Muscle layer of duodenum (tissue), 2 donors: Measurements from ENCODE around the gene AQP9.

Source experiments
- H3K27ac ChIP-seq: one replicate; pipeline ENCODE4 v1.7.0; 2013; ENCODE audit warnings: mild to moderate bottlenecking, low read length
- H3K27me3 ChIP-seq: one replicate; pipeline ENCODE4 v1.7.0; 2013; ENCODE audit warnings: low read depth, mild to moderate bottlenecking, control low read depth, low read length
- H3K36me3 ChIP-seq, 2 donors: one replicate each; pipeline ENCODE4 v1.7.0; 2013; ENCODE audit warnings: low read length in 2 of 2, control low read depth in 1 of 2, mild to moderate bottlenecking in 1 of 2; ENCODE audit not compliant: insufficient read depth in 2 of 2, control insufficient read depth in 1 of 2
- H3K4me1 ChIP-seq, 2 donors: one replicate each; pipeline ENCODE4 v1.7.0; 2013; ENCODE audit warnings: low read length in 2 of 2, mild to moderate bottlenecking in 2 of 2, control low read depth in 1 of 2, moderate library complexity in 1 of 2; ENCODE audit not compliant: insufficient read depth in 2 of 2, control insufficient read depth in 1 of 2
- H3K4me3 ChIP-seq, 2 donors: one replicate each; pipeline ENCODE4 v1.7.0; 2013; ENCODE audit warnings: low read length in 2 of 2, low read depth in 1 of 2, mild to moderate bottlenecking in 1 of 2
- H3K9me3 ChIP-seq, 2 donors: one replicate each; pipeline ENCODE4 v1.7.0; 2013; ENCODE audit warnings: low read length in 2 of 2, control low read depth in 1 of 2, mild to moderate bottlenecking in 1 of 2; ENCODE audit not compliant: control insufficient read depth in 1 of 2
- donor health status: healthy.

The AQP9 gene

GRCh38 chr15:58229297-58229768 is 91.2 kb downstream of the AQP9 start:
- Histone ChIP-seq H3K27me3 (no peaks in the 10 kb centered on the region), H3K36me3 (no peaks in the 10 kb centered on the region), H3K27ac (no peak overlapping the region), H3K9me3 (no peaks in the 10 kb centered on the region), H3K4me1 (peaks cover 0 to 7% of the 10 kb centered on the region in 2 donors), H3K4me3 (no peak overlapping the region)

- H3K9me3 ChIP-seq, result no peaks in the 10 kb centered on the region
- H3K4me1 ChIP-seq, result peaks cover 0 to 7% of the 10 kb centered on the region in 2 donors
- no peaks in the 10 kb centered on the region for H3K36me3 ChIP-seq
- H3K4me3 ChIP-seq, result no peak overlapping the region
- H3K27ac ChIP-seq, result no peak overlapping the region
- H3K27me3 ChIP-seq, result no peaks in the 10 kb centered on the region
Measured at GRCh38 chr15:58232281-58233065, 94.3 kb downstream of the AQP9 start.

- H3K4me1 ChIP-seq, result peaks cover 0 to 7% of the 10 kb centered on the region in 2 donors
- H3K36me3 ChIP-seq, result no peaks in the 10 kb centered on the region
- H3K4me3 ChIP-seq, result no peak overlapping the region
- H3K27me3 ChIP-seq, result no peaks in the 10 kb centered on the region
- no peak overlapping the region for H3K27ac ChIP-seq
- no peaks in the 10 kb centered on the region for H3K9me3 ChIP-seq
Measured at GRCh38 chr15:58233341-58233740, 95.2 kb downstream of the AQP9 start.
